SK-N-SH (cell line): ENCODE data around the gene SOX13.

Experiments used
- CTCF ChIP-seq: fragments of 200-600 bp; sonication (generic); IDR thresholded peaks from 2 replicates; pipeline ENCODE4 v1.6.1; 2017; ENCODE audit warnings: antibody characterized with exemption, mild to moderate bottlenecking, moderate library complexity
- EP300 ChIP-seq, 2 experiments: IDR thresholded peaks; 2 replicates each; pipeline versions ENCODE4 v1.4.0 to v1.6.1; 2012; ENCODE audit warnings: borderline replicate concordance in 1 of 2, low read depth in 1 of 2, low read length in 1 of 2
- GATA2 ChIP-seq: sonication (generic); formaldehyde crosslinking; IDR thresholded peaks from 2 replicates; pipeline ENCODE4 v1.5.0; 2020; ENCODE audit warnings: mild to moderate bottlenecking, missing genetic modification reagents
- MXI1 ChIP-seq: IDR thresholded peaks from 2 replicates; pipeline ENCODE4 v1.6.1; 2012; ENCODE audit warnings: mild to moderate bottlenecking, low read depth, low read length, improper control_type of control experiment
- POLR2AphosphoS5 ChIP-seq: IDR thresholded peaks from 2 replicates; pipeline ENCODE4 v1.6.1; 2012; ENCODE audit warnings: low read depth, low read length
- RAD21 ChIP-seq: IDR thresholded peaks from 2 replicates; pipeline ENCODE4 v1.6.1; 2012; ENCODE audit warnings: mild to moderate bottlenecking, low read length
- RXRA ChIP-seq: IDR thresholded peaks from 2 replicates; pipeline ENCODE4 v1.4.0; 2012; ENCODE audit warnings: low read depth, mild to moderate bottlenecking, borderline replicate concordance
- TAF1 ChIP-seq: IDR thresholded peaks from 2 replicates; pipeline ENCODE4 v1.6.1; 2012; ENCODE audit warnings: low read depth, mild to moderate bottlenecking, low read length, moderate library complexity, borderline replicate concordance
- USF2 ChIP-seq: fragments of 150-350 bp; IDR thresholded peaks from 2 replicates; pipeline ENCODE4 v1.6.1; 2017; ENCODE audit warnings: antibody characterized with exemption, low read length, low read depth, borderline replicate concordance
- ZBTB33 ChIP-seq: IDR thresholded peaks from 2 replicates; pipeline ENCODE4 v1.4.0; 2012; ENCODE audit warnings: low read depth, borderline replicate concordance

GRCh38 chr1:204036882-204037655 is 35.8 kb upstream of the SOX13 start:
- TF ChIP-seq TAF1 (no peak), CTCF (peak; percentile 24; the same call in 1 of the 2 replicates), ZBTB33 (no peak), RAD21 (no peak), RXRA (no peak), GATA2 (no peak), POLR2AphosphoS5 (no peak), EP300 (IDR thresholded peaks at IDR 0.05; ENCODE audit: borderline replicate concordance in 1 of 2, low read depth in 1 of 2, low read length in 1 of 2) (no peak), USF2 (no peak), MXI1 (no peak)
